ENCODE results near the gene MOV10. TPM values are rescaled to one million over a fixed set of nuclear protein-coding genes. Genes with fewer than 3 reads are reported as not detected.
A peak's percentile ranks its signal among the peaks of the same experiment; 100 is the strongest.

MOV10 gene
- total and polyA plus RNA-seq, 10 of the 15 experiments (the other 5 are each of a cell fraction or from before 2014, with no cell fraction given): 21.0 to 80.3 (median 49.8) TPM

GRCh38 chr1:112704934-112705627, 30.6 kb downstream of the MOV10 start (continued):
- TF ChIP-seq ZNF217 (IDR thresholded peaks at IDR 0.05): no peak
- TF ChIP-seq EGR1 (IDR thresholded peaks at IDR 0.05; ENCODE audit: borderline replicate concordance in 1 of 2, low read depth in 2 of 2, low read length in 2 of 2): no peak
- TF ChIP-seq DPF2 (IDR thresholded peaks at IDR 0.05): peak; percentile 56; the same call in 1 of the 2 replicates
- TF ChIP-seq NFYB (IDR thresholded peaks at IDR 0.05; ENCODE audit: insufficient read depth, low read depth, low read length): peak; percentile 70; the same call in 1 of the 2 replicates
- TF ChIP-seq PML (IDR thresholded peaks at IDR 0.05; ENCODE audit: low read length): peak; percentile 88
- 0 out of 2 replicates have a peak, but pooled peaks have one; percentile 27 for TF ChIP-seq STAT1 (conservative IDR thresholded peaks at IDR 0.05)
- no peak for TF ChIP-seq ZSCAN29 (IDR thresholded peaks at IDR 0.05)
- no peak for TF ChIP-seq SMARCA5 (IDR thresholded peaks at IDR 0.05)
- TF ChIP-seq TCF3 (IDR thresholded peaks at IDR 0.05; ENCODE audit: borderline replicate concordance, insufficient read depth, low read depth, low read length): no peak
- TF ChIP-seq ZNF622 (IDR thresholded peaks at IDR 0.05): no peak
- TF ChIP-seq ZBTB11 (CRISPR knock-in tag; IDR thresholded peaks at IDR 0.05): no peak
- no peak for TF ChIP-seq SMAD1 (IDR thresholded peaks at IDR 0.05; ENCODE audit: low read depth, partially characterized antibody)
- TF ChIP-seq NFXL1 (IDR thresholded peaks at IDR 0.05; ENCODE audit: borderline replicate concordance): no peak
- TF ChIP-seq CREM (IDR thresholded peaks at IDR 0.05; ENCODE audit: low read depth): no peak
- TF ChIP-seq ZBTB4 (CRISPR knock-in tag; IDR thresholded peaks at IDR 0.05): no peak
- no peak for TF ChIP-seq NKRF (conservative IDR thresholded peaks at IDR 0.05)
- TF ChIP-seq BHLHE40 (IDR thresholded peaks at IDR 0.05; ENCODE audit: borderline replicate concordance in 1 of 2, low read depth in 2 of 2, low read length in 1 of 2): no peak
- TF ChIP-seq CHD4 (IDR thresholded peaks at IDR 0.05): no peak
- TF ChIP-seq CHD1 (IDR thresholded peaks at IDR 0.05; ENCODE audit: low read depth, low read length): no peak
- no peak for TF ChIP-seq PAX8 (IDR thresholded peaks at IDR 0.05)

Data from GM12878 (cell line).